Endothelial cell (in vitro differentiated cells): ENCODE data around the gene NUDT16L1. TPM values are rescaled to one million over a fixed set of nuclear protein-coding genes. Genes with fewer than 3 reads are reported as not detected.

Experiments
- DNase-seq: peaks from one replicate; pipeline ENCODE4 v3.0.0; 2021; ENCODE audit warnings: low spot score
- H3K27ac Mint-ChIP-seq: one replicate; pipeline ENCODE4 v1.8.0; 2021; ENCODE audit warnings: mixed read lengths, inconsistent platforms; ENCODE audit not compliant: unreplicated experiment
- H3K27me3 Mint-ChIP-seq: one replicate; pipeline ENCODE4 v1.8.0; 2021; ENCODE audit warnings: mild to moderate bottlenecking, moderate library complexity, mixed read lengths, inconsistent platforms; ENCODE audit not compliant: unreplicated experiment
- H3K36me3 Mint-ChIP-seq: one replicate; pipeline ENCODE4 v1.8.0; 2021; ENCODE audit warnings: mild to moderate bottlenecking, low read depth, mixed read lengths, inconsistent platforms; ENCODE audit not compliant: unreplicated experiment
- H3K4me1 Mint-ChIP-seq: one replicate; pipeline ENCODE4 v1.8.0; 2021; ENCODE audit warnings: mild to moderate bottlenecking, mixed read lengths, inconsistent platforms; ENCODE audit not compliant: unreplicated experiment
- H3K4me3 Mint-ChIP-seq: one replicate; pipeline ENCODE4 v1.8.0; 2021; ENCODE audit warnings: mild to moderate bottlenecking, mixed read lengths, inconsistent platforms; ENCODE audit not compliant: unreplicated experiment
- H3K9me3 Mint-ChIP-seq: one replicate; pipeline ENCODE4 v1.8.0; 2021; ENCODE audit warnings: mixed read lengths, inconsistent platforms; ENCODE audit not compliant: unreplicated experiment
- CTCF ChIP-seq: fragments of 200-600 bp; sonication (generic); IDR thresholded peaks from one replicate; pipeline ENCODE4 v1.5.0; 2021; ENCODE audit warnings: antibody characterized with exemption; ENCODE audit not compliant: unreplicated experiment
- total RNA-seq: library from RNA; stranded (reverse); fragmentation: NEBNext Ultra II Directional; extraction: Animal tissue kit (Norgen Biotek cat#: 25700); gene quantifications from one replicate; pipeline ENCODE4 v1.2.1, GENCODE V29; 2021; ENCODE audit not compliant: unreplicated experiment

NUDT16L1 gene
- total RNA-seq, 1 donor from 2014 or later, result 43.1 TPM

- no peak overlapping the region for H3K4me3 Mint-ChIP-seq
Observed at GRCh38 chr16:4667203-4667963, 26.0 kb upstream of the NUDT16L1 start.

GRCh38 chr16:4668313-4668960, 24.9 kb upstream of the NUDT16L1 start:
- Mint-ChIP-seq H3K4me3 (no peak overlapping the region), H3K9me3 (no peaks in the 10 kb centered on the region), H3K36me3 (peaks cover 22% of the 10 kb centered on the region), H3K27me3 (peaks cover 4% of the 10 kb centered on the region), H3K27ac (no peak overlapping the region), H3K4me1 (peaks cover 9% of the 10 kb centered on the region)
- no peak for TF ChIP-seq CTCF
- no peak for DNase-seq

More at GRCh38 chr16:4667203-4667963, 26.0 kb upstream of the NUDT16L1 start:
- Mint-ChIP-seq H3K27ac (peak overlapping the region; percentile 27), H3K4me1 (peaks cover 9% of the 10 kb centered on the region), H3K27me3 (peaks cover 5% of the 10 kb centered on the region), H3K36me3 (peaks cover 24% of the 10 kb centered on the region), H3K9me3 (no peaks in the 10 kb centered on the region)
- TF ChIP-seq CTCF, result no peak
- DNase-seq, result no peak

GRCh38 chr16:4673387-4674046, 19.8 kb upstream of the NUDT16L1 start:
- Mint-ChIP-seq H3K9me3 (no peaks in the 10 kb centered on the region), H3K27me3 (peaks cover 3% of the 10 kb centered on the region), H3K4me1 (no peaks in the 10 kb centered on the region), H3K27ac (no peak overlapping the region), H3K36me3 (peaks cover 9% of the 10 kb centered on the region), H3K4me3 (no peak overlapping the region)
- no peak for TF ChIP-seq CTCF
- DNase-seq, result no peak

- no peak for TF ChIP-seq CTCF
- no peaks in the 10 kb centered on the region for H3K4me1 Mint-ChIP-seq
- no peak for DNase-seq
Observed at GRCh38 chr16:4674926-4675530, 18.3 kb upstream of the NUDT16L1 start.

More at GRCh38 chr16:4674926-4675530, 18.3 kb upstream of the NUDT16L1 start:
- H3K27me3 Mint-ChIP-seq, result peaks cover 4% of the 10 kb centered on the region
- peaks cover 5% of the 10 kb centered on the region for H3K36me3 Mint-ChIP-seq
- no peak overlapping the region for H3K4me3 Mint-ChIP-seq
- no peaks in the 10 kb centered on the region for H3K9me3 Mint-ChIP-seq
- no peak overlapping the region for H3K27ac Mint-ChIP-seq
